NCI-H69 (cell line): ENCODE measurements around the gene BICDL1.
"Not testable (repeated sequence)": the region's sequence is repeated elsewhere in the genome, so short reads cannot be mapped to it uniquely, and the experiment has no call there.

Experiments used
- DNase-seq: peaks from one replicate; lab custom pipeline; 2025; lab: John Stamatoyannopoulos, UW

Gene BICDL1

GRCh38 chr12:119988472-119989360 is at the start of gene BICDL1:
TSS of gene BICDL1 (plus strand) at chr12:119989236. CDS start at chr12:119989869, 633 bp downstream.
- DNase-seq = peak; percentile 99

- peak; percentile 83 for DNase-seq
Measured at GRCh38 chr12:119940897-119941296, 48.1 kb upstream of the BICDL1 start.

- DNase-seq = no peak
Measured at GRCh38 chr12:119942386-119942785, 46.6 kb upstream of the BICDL1 start.

- DNase-seq = no peak
Measured at GRCh38 chr12:119946213-119946612, 42.8 kb upstream of the BICDL1 start.

- peak; percentile 77 for DNase-seq
Measured at GRCh38 chr12:119949145-119949544, 39.9 kb upstream of the BICDL1 start.

- DNase-seq = peak; percentile 59
Measured at GRCh38 chr12:119949594-119949993, 39.4 kb upstream of the BICDL1 start.

GRCh38 chr12:119956047-119956446 is 33.0 kb upstream of the BICDL1 start:
- peak; percentile 11 for DNase-seq

GRCh38 chr12:119957135-119957534 is 31.9 kb upstream of the BICDL1 start:
- no peak for DNase-seq

GRCh38 chr12:119959435-119959834 is 29.6 kb upstream of the BICDL1 start:
- DNase-seq = no peak

GRCh38 chr12:119964123-119964522 is 24.9 kb upstream of the BICDL1 start:
- DNase-seq = no peak

GRCh38 chr12:119964929-119965328 is 24.1 kb upstream of the BICDL1 start:
- DNase-seq = no peak

- DNase-seq = no peak
Measured at GRCh38 chr12:119980242-119980641, 8.8 kb upstream of the BICDL1 start.

- not testable (repeated sequence) for DNase-seq
Measured at GRCh38 chr12:119980702-119981101, 8.3 kb upstream of the BICDL1 start.

GRCh38 chr12:119989361-119989730 is 310 bp downstream of the BICDL1 start:
- peak; percentile 87 for DNase-seq

GRCh38 chr12:119989731-119990381 is 820 bp downstream of the BICDL1 start:
- DNase-seq = peak; percentile 65

- peak; percentile 60 for DNase-seq
Measured at GRCh38 chr12:119990382-119990874, 1.4 kb downstream of the BICDL1 start.

GRCh38 chr12:119992129-119992705 is 3.2 kb downstream of the BICDL1 start:
- no peak for DNase-seq

- peak; percentile 8 for DNase-seq
Measured at GRCh38 chr12:119994892-119995658, 6.0 kb downstream of the BICDL1 start.

GRCh38 chr12:119996417-119996816 is 7.4 kb downstream of the BICDL1 start:
- no peak for DNase-seq

- no peak for DNase-seq
Measured at GRCh38 chr12:119998471-119999245, 9.6 kb downstream of the BICDL1 start.

GRCh38 chr12:120000556-120000955 is 11.5 kb downstream of the BICDL1 start:
- no peak for DNase-seq
